ENCODE results near the gene NEIL1.

The NEIL1 gene

DNA sequence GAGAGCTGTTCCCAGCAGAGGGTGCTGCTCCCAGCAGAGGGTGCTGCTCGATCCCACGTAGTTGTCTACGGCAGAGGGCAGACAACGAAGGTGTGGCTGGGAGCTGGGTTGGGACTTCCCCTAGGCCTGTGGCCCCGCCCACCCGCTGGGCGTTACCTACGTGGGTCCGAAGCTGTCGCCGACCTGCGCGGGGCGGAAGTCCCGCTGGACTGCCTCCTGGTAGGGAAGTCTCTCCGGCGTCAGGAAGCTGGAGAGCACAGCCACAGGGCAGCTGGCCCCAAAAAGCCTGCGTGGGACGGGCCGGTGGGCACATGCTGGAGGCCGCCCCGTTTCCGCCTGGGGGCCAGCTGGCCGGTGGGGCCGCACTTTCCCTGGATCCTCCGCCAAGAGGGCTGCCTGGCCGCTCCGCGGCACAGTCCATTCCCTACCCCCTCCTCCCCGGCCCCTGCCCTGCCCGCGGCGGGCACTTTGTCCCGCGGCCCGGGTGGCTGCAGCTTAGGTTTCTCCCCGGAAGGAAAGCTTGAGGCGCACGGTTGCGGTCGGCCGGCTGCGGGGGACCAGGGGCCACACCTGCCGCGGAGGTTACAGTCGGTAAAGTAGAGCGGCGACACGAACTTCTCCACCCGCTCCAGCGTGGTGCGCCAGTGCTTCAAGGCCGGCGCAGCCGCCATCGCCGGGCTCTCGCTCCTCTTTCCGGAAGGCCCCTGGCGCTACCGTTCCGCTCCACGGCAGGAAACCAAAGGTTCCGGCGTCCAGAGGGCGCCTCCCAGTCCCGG lies 21.3 kb downstream of the NEIL1 start, which contains the start of gene MAN2C1:
Gene MAN2C1, minus strand, starts transcription at position 695 of the 776 bp plus-strand sequence. Its CDS starts 24 bp downstream, at position 671.
- peak; percentile 96 for DNase-seq
- Histone ChIP-seq H3K4ac (ENCODE audit: low read depth in 1 of 2, low read length in 2 of 2) (peak within 1 kb of the TSS; percentile 94 to 98), H2AFZ (ENCODE audit: low read depth, low read length) (peak within 1 kb of the TSS; percentile 64), H3K9me3 (ENCODE audit: control insufficient read depth, low read length) (no peaks in the 10 kb centered on the region), H3K14ac (ENCODE audit: low read length in 2 of 2) (peak within 1 kb of the TSS; percentile 76 to 87), H2BK15ac (ENCODE audit: low read depth, poor library complexity, severe bottlenecking) (peak within 1 kb of the TSS; percentile 60), H3K27ac (ENCODE audit: low read length, poor library complexity, severe bottlenecking) (peak within 1 kb of the TSS; percentile 90), H3K4me1 (ENCODE audit: control insufficient read depth, insufficient read depth, low read depth, low read length) (peaks cover 21% of the 10 kb centered on the region), H3K79me1 (replicated peaks; ENCODE audit: low read length, poor library complexity, severe bottlenecking) (peaks cover 46% of the 10 kb centered on the region), H3K23ac (ENCODE audit: low read length in 2 of 2) (peak within 1 kb of the TSS in 1 of 2 experiments; percentile 77), H4K8ac (ENCODE audit: low read length) (peak within 1 kb of the TSS; percentile 98), H3K4me3 (ENCODE audit: insufficient read depth in 1 of 2, low read depth in 1 of 2, low read length in 2 of 2) (peak within 1 kb of the TSS; percentile 78 to 89), H2BK120ac (ENCODE audit: low read depth, low read length) (peak within 1 kb of the TSS; percentile 86), H2BK12ac (ENCODE audit: low read length in 2 of 2) (no peak within 1 kb of the TSS), H2AK5ac (ENCODE audit: low read length, severe bottlenecking) (peak within 1 kb of the TSS; percentile 31), H4K91ac (ENCODE audit: low read length) (peak within 1 kb of the TSS; percentile 90), H3K4me2 (ENCODE audit: low read length, poor library complexity, severe bottlenecking) (peak within 1 kb of the TSS; percentile 95), H3K27me3 (ENCODE audit: control insufficient read depth in 1 of 2, insufficient read depth in 1 of 2, low read length in 2 of 2) (no peaks in the 10 kb centered on the region), H2BK5ac (ENCODE audit: low read depth, low read length, poor library complexity, severe bottlenecking) (peak within 1 kb of the TSS; percentile 88), H3K36me3 (ENCODE audit: control insufficient read depth in 1 of 2, insufficient read depth in 2 of 2, low read depth in 1 of 2, low read length in 2 of 2) (peaks cover 47 to 63% of the 10 kb centered on the region in 2 experiments), H3K18ac (ENCODE audit: low read depth in 1 of 2, low read length in 2 of 2) (peak within 1 kb of the TSS; percentile 79 to 98), H3K9ac (ENCODE audit: low read length) (peak within 1 kb of the TSS; percentile 92)
- WGBS: under 1% methylated on average over 60 of the region's 67 CpGs

- Histone ChIP-seq H3K18ac (ENCODE audit: low read depth in 1 of 2, low read length in 2 of 2) (peak overlapping the region; percentile 3 to 50), H4K8ac (ENCODE audit: low read length) (peak overlapping the region; percentile 94), H3K79me1 (replicated peaks; ENCODE audit: low read length, poor library complexity, severe bottlenecking) (peaks cover 47% of the 10 kb centered on the region), H2BK5ac (ENCODE audit: low read depth, low read length, poor library complexity, severe bottlenecking) (peak overlapping the region; percentile 76), H2BK15ac (ENCODE audit: low read depth, poor library complexity, severe bottlenecking) (no peak overlapping the region), H3K4me2 (ENCODE audit: low read length, poor library complexity, severe bottlenecking) (peak overlapping the region; percentile 95), H3K4ac (ENCODE audit: low read depth in 1 of 2, low read length in 2 of 2) (peak overlapping the region in 1 of 2 experiments; percentile 12), H2BK120ac (ENCODE audit: low read depth, low read length) (no peak overlapping the region), H3K9me3 (ENCODE audit: control insufficient read depth, low read length) (no peaks in the 10 kb centered on the region), H2AFZ (ENCODE audit: low read depth, low read length) (peak overlapping the region; percentile 64), H3K23ac (ENCODE audit: low read length in 2 of 2) (peak overlapping the region in 1 of 2 experiments; percentile 18), H4K91ac (ENCODE audit: low read length) (peak overlapping the region; percentile 34), H3K9ac (ENCODE audit: low read length) (peak overlapping the region; percentile 92), H3K4me3 (ENCODE audit: insufficient read depth in 1 of 2, low read depth in 1 of 2, low read length in 2 of 2) (peak overlapping the region; percentile 78 to 89), H3K4me1 (ENCODE audit: control insufficient read depth, insufficient read depth, low read depth, low read length) (peaks cover 21% of the 10 kb centered on the region), H3K27ac (ENCODE audit: low read length, poor library complexity, severe bottlenecking) (peak overlapping the region; percentile 90), H3K36me3 (ENCODE audit: control insufficient read depth in 1 of 2, insufficient read depth in 2 of 2, low read depth in 1 of 2, low read length in 2 of 2) (peaks cover 47 to 64% of the 10 kb centered on the region in 2 experiments), H2AK5ac (ENCODE audit: low read length, severe bottlenecking) (no peak overlapping the region), H3K14ac (ENCODE audit: low read length in 2 of 2) (no peak overlapping the region), H3K27me3 (ENCODE audit: control insufficient read depth in 1 of 2, insufficient read depth in 1 of 2, low read length in 2 of 2) (no peaks in the 10 kb centered on the region), H2BK12ac (ENCODE audit: low read length in 2 of 2) (no peak overlapping the region)
- peak; percentile 68 for DNase-seq
- 6% methylated on average over 17 of the region's 23 CpGs for WGBS
Observed at GRCh38 chr15:75368689-75369239, 21.9 kb downstream of the NEIL1 start.

GRCh38 chr15:75369897-75370581 lies 23.2 kb downstream of the NEIL1 start:
- peaks cover 21% of the 10 kb centered on the region for H3K4me1 ChIP-seq (ENCODE audit: control insufficient read depth, insufficient read depth, low read depth, low read length)
- no peak overlapping the region for H3K27ac ChIP-seq (ENCODE audit: low read length, poor library complexity, severe bottlenecking)
- no peak for DNase-seq
- H3K9ac ChIP-seq (ENCODE audit: low read length): peak overlapping the region; percentile 92
- H3K4ac ChIP-seq (ENCODE audit: low read depth in 1 of 2, low read length in 2 of 2): no peak overlapping the region
- 92% methylated on average over 6 of the region's 7 CpGs for WGBS
- H2BK120ac ChIP-seq (ENCODE audit: low read depth, low read length): no peak overlapping the region
- H3K4me2 ChIP-seq (ENCODE audit: low read length, poor library complexity, severe bottlenecking): no peak overlapping the region
- H2AFZ ChIP-seq (ENCODE audit: low read depth, low read length): no peak overlapping the region
- no peak overlapping the region for H4K91ac ChIP-seq (ENCODE audit: low read length)
- no peak overlapping the region for H3K14ac ChIP-seq (ENCODE audit: low read length in 2 of 2)
- H2BK12ac ChIP-seq (ENCODE audit: low read length in 2 of 2): no peak overlapping the region
- no peaks in the 10 kb centered on the region for H3K27me3 ChIP-seq (ENCODE audit: control insufficient read depth in 1 of 2, insufficient read depth in 1 of 2, low read length in 2 of 2)
- no peak overlapping the region for H3K4me3 ChIP-seq (ENCODE audit: insufficient read depth in 1 of 2, low read depth in 1 of 2, low read length in 2 of 2)
- H3K36me3 ChIP-seq (ENCODE audit: control insufficient read depth in 1 of 2, insufficient read depth in 2 of 2, low read depth in 1 of 2, low read length in 2 of 2): peaks cover 39 to 64% of the 10 kb centered on the region in 2 experiments
- no peak overlapping the region for H2AK5ac ChIP-seq (ENCODE audit: low read length, severe bottlenecking)
- no peaks in the 10 kb centered on the region for H3K9me3 ChIP-seq (ENCODE audit: control insufficient read depth, low read length)
- H3K23ac ChIP-seq (ENCODE audit: low read length in 2 of 2): no peak overlapping the region
- H2BK15ac ChIP-seq (ENCODE audit: low read depth, poor library complexity, severe bottlenecking): no peak overlapping the region
- no peak overlapping the region for H4K8ac ChIP-seq (ENCODE audit: low read length)
- no peak overlapping the region for H3K18ac ChIP-seq (ENCODE audit: low read depth in 1 of 2, low read length in 2 of 2)
- H2BK5ac ChIP-seq (ENCODE audit: low read depth, low read length, poor library complexity, severe bottlenecking): no peak overlapping the region
- peaks cover 47% of the 10 kb centered on the region for H3K79me1 ChIP-seq (replicated peaks; ENCODE audit: low read length, poor library complexity, severe bottlenecking)

GRCh38 chr15:75371486-75371885 lies 24.6 kb downstream of the NEIL1 start:
- Histone ChIP-seq H3K27me3 (ENCODE audit: control insufficient read depth in 1 of 2, insufficient read depth in 1 of 2, low read length in 2 of 2) (no peaks in the 10 kb centered on the region), H3K9me3 (ENCODE audit: control insufficient read depth, low read length) (no peaks in the 10 kb centered on the region), H3K9ac (ENCODE audit: low read length) (no peak overlapping the region), H3K23ac (ENCODE audit: low read length in 2 of 2) (no peak overlapping the region), H3K27ac (ENCODE audit: low read length, poor library complexity, severe bottlenecking) (no peak overlapping the region), H2BK5ac (ENCODE audit: low read depth, low read length, poor library complexity, severe bottlenecking) (no peak overlapping the region), H3K4me3 (ENCODE audit: insufficient read depth in 1 of 2, low read depth in 1 of 2, low read length in 2 of 2) (no peak overlapping the region), H2BK15ac (ENCODE audit: low read depth, poor library complexity, severe bottlenecking) (no peak overlapping the region), H3K4me2 (ENCODE audit: low read length, poor library complexity, severe bottlenecking) (no peak overlapping the region), H4K91ac (ENCODE audit: low read length) (no peak overlapping the region), H2AK5ac (ENCODE audit: low read length, severe bottlenecking) (no peak overlapping the region), H3K18ac (ENCODE audit: low read depth in 1 of 2, low read length in 2 of 2) (no peak overlapping the region), H3K4me1 (ENCODE audit: control insufficient read depth, insufficient read depth, low read depth, low read length) (peaks cover 21% of the 10 kb centered on the region), H3K79me1 (replicated peaks; ENCODE audit: low read length, poor library complexity, severe bottlenecking) (peaks cover 46% of the 10 kb centered on the region), H2AFZ (ENCODE audit: low read depth, low read length) (no peak overlapping the region), H3K36me3 (ENCODE audit: control insufficient read depth in 1 of 2, insufficient read depth in 2 of 2, low read depth in 1 of 2, low read length in 2 of 2) (peaks cover 38 to 64% of the 10 kb centered on the region in 2 experiments), H3K4ac (ENCODE audit: low read depth in 1 of 2, low read length in 2 of 2) (no peak overlapping the region), H2BK12ac (ENCODE audit: low read length in 2 of 2) (no peak overlapping the region), H3K14ac (ENCODE audit: low read length in 2 of 2) (no peak overlapping the region), H2BK120ac (ENCODE audit: low read depth, low read length) (no peak overlapping the region), H4K8ac (ENCODE audit: low read length) (peak overlapping the region; percentile 19)
- WGBS: 95% methylated on average over 1 of the region's 1 CpG
- no peak for DNase-seq
